NCI-H128 (cell line): Measurements from ENCODE around the gene SLC25A27.

ENCODE experiments used
- DNase-seq: peaks from one replicate; lab custom pipeline; 2025; ENCODE audit not compliant: unreplicated experiment; lab: John Stamatoyannopoulos, UW

SLC25A27 gene

GRCh38 chr6:46648869-46649492 is 3.8 kb upstream of the SLC25A27 start:
- no peak for DNase-seq

GRCh38 chr6:46651006-46651405 is 1.8 kb upstream of the SLC25A27 start:
- DNase-seq = no peak

- DNase-seq = no peak
Measured at GRCh38 chr6:46651816-46652215, 959 bp upstream of the SLC25A27 start.

- no peak for DNase-seq
Measured at GRCh38 chr6:46652232-46652602, 558 bp upstream of the SLC25A27 start.

- DNase-seq = no peak
Measured at GRCh38 chr6:46653439-46654195, 842 bp downstream of the SLC25A27 start.

GRCh38 chr6:46655803-46656202 is 3.0 kb downstream of the SLC25A27 start:
- no peak for DNase-seq

- no peak for DNase-seq
Measured at GRCh38 chr6:46657642-46658041, 4.9 kb downstream of the SLC25A27 start.

GRCh38 chr6:46661483-46661882 is 8.7 kb downstream of the SLC25A27 start:
- no peak for DNase-seq

GRCh38 chr6:46667377-46667776 is 14.6 kb downstream of the SLC25A27 start:
- no peak for DNase-seq

GRCh38 chr6:46674410-46674809 is 21.6 kb downstream of the SLC25A27 start:
- no peak for DNase-seq

- no peak for DNase-seq
Measured at GRCh38 chr6:46676604-46677313, 24.0 kb downstream of the SLC25A27 start.

GRCh38 chr6:46677314-46677654 is 24.5 kb downstream of the SLC25A27 start:
- DNase-seq = no peak

- no peak for DNase-seq
Measured at GRCh38 chr6:46684771-46685170, 32.0 kb downstream of the SLC25A27 start.

- no peak for DNase-seq
Measured at GRCh38 chr6:46687619-46688097, 34.9 kb downstream of the SLC25A27 start, which contains the start of gene TDRD6. Gene TDRD6, plus strand, starts transcription at chr6:46687885. Its CDS starts 244 bp downstream, at chr6:46688129.

GRCh38 chr6:46688117-46688965 is 35.6 kb downstream of the SLC25A27 start:
- no peak for DNase-seq

- no peak for DNase-seq
Measured at GRCh38 chr6:46688966-46689335, 36.2 kb downstream of the SLC25A27 start.

GRCh38 chr6:46689657-46690056 is 36.9 kb downstream of the SLC25A27 start:
- no peak for DNase-seq

GRCh38 chr6:46690141-46690755 is 37.5 kb downstream of the SLC25A27 start:
- DNase-seq = no peak

- no peak for DNase-seq
Measured at GRCh38 chr6:46690911-46691451, 38.2 kb downstream of the SLC25A27 start.

- no peak for DNase-seq
Measured at GRCh38 chr6:46699970-46700369, 47.2 kb downstream of the SLC25A27 start.
